Germinal center (tissue), 1 donor: ENCODE data around the gene UBE2M.
"Not testable (repeated sequence)": the region's sequence is repeated elsewhere in the genome, so short reads cannot be mapped to it uniquely, and the experiment has no call there.

Experiments
- DNase-seq: peaks from one replicate; pipeline ENCODE4 v3.0.0; 2012; ENCODE audit warnings: mixed read lengths, low spot score

UBE2M gene

GRCh38 chr19:58511353-58512208, 46.8 kb downstream of the UBE2M start, which contains the start of gene SLC27A5:
TSS of gene SLC27A5 (minus strand) at chr19:58511992. CDS start at chr19:58511955, 37 bp downstream.
- DNase-seq, result no peak

- DNase-seq, result no peak
Measured at GRCh38 chr19:58510084-58510862, 48.1 kb downstream of the UBE2M start.

- DNase-seq, result no peak
Measured at GRCh38 chr19:58509731-58510083, 48.7 kb downstream of the UBE2M start.

GRCh38 chr19:58507602-58508223, 50.7 kb downstream of the UBE2M start:
- DNase-seq, result not testable (repeated sequence)
